ENCODE data around the gene ZYG11B. TPM values are rescaled to one million over a fixed set of nuclear protein-coding genes. Genes with fewer than 3 reads are reported as not detected.
"Not testable (repeated sequence)": the region's sequence is repeated elsewhere in the genome, so short reads cannot be mapped to it uniquely, and the experiment has no call there.

The ZYG11B gene
- total RNA-seq, 4 donors from 2014 or later, result 13.9 to 27.8 (median 18.4) TPM

DNA sequence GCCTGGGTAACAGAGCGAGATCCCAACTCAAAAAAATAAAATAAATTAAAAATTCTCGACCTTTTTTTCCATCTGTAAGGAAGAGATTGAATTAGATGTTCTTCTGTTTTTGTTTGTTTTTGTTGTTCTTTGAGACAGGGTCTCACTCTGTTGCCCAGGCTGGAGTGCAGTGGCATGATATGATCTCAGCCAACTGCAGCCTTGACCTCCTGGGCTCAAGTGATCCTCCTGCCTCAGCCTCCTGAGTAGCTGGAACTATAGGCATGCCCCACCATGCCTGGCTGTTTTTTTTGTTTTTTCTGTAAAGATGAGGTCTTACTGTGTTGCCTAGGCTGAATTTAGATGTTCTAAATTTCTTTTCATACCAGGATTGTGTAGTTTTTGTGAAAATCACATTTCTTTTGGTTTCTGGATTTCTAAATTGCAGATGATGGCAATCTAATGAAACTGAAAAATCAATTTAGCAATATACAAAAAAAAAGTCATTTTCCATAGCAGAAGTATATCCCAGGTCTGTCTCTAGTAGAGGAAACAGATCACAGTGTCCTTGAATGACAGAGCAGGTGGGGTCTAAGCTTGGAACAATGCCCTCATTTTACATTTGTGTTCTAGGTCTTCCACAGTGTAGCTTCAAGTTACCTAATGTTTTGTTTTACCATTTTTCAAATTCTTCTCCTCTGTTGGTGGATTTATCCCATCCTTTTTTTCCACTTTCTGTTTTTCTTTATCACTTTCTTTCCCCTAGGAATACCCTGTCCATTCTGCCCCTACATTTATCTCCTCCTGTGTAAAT is 136.6 kb downstream of the ZYG11B start:
- intact Hi-C loops (cut with DNase I), result no loop called here
- Histone ChIP-seq H3K27ac (no peak overlapping the region), H3K4me1 (peaks cover 0 to 27% (median 0%) of the 10 kb centered on the region in 3 donors), H3K36me3 (no peaks in the 10 kb centered on the region), H3K27me3 (no peaks in the 10 kb centered on the region), H3K4me3 (no peak overlapping the region), H3K9me3 (no peaks in the 10 kb centered on the region)
- no peak for TF ChIP-seq CTCF (IDR thresholded peaks at IDR 0.05)
- TF ChIP-seq POLR2A (IDR thresholded peaks at IDR 0.05), result no peak
- DNase-seq, result no peak
- 73 to 94% methylated on average over 2 of the region's 2 CpGs for WGBS, 2 donors

DNA sequence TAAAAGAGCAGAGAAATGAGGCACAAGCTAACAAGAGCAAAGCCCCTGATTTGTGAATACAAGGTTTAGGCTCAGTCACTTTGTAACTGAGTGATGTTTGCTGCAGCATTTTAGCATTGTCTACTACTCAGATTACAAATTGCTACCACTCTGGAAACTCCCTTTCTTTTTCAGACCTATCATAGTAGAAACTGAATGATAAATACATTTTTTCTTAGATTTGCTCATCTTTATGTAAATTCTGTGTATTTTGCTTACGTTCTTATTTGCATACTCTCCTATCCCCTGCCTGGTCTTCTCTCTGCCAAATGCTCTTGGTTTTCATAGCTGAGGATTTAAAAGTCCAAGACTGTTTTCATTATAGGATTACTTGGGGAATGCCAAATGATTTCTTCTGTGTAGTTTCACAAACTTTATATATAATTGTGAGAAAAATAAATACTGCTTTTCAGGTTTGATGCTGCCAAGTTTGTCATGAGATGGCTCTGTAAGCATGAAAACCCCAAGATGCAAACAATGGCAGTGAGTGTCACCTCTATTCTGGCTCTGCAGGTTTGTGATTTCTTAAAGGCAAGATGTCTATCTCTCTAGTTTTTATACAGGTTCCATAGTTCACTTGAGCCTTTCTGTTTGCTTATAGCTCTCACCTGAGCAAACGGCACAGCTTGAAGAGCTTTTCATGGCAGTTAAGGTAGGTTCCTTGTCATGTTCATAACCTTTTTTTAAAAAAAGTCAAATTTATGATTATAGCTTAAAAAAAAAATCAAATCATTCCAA is 141.0 kb downstream of the ZYG11B start:
- no peaks in the 10 kb centered on the region for H3K27me3 ChIP-seq
- intact Hi-C loops (cut with DNase I), result no loop called here
- peak overlapping the region in 2 of 4 donors; percentile 25 to 48 for H3K27ac ChIP-seq
- no peak for DNase-seq
- H3K4me1 ChIP-seq, result peaks cover 0 to 9% (median 0%) of the 10 kb centered on the region in 3 donors
- no peaks in the 10 kb centered on the region for H3K36me3 ChIP-seq
- TF ChIP-seq CTCF (IDR thresholded peaks at IDR 0.05) (no peak), POLR2A (IDR thresholded peaks at IDR 0.05) (no peak)
- no peaks in the 10 kb centered on the region for H3K9me3 ChIP-seq
- no peak overlapping the region for H3K4me3 ChIP-seq
- WGBS, 2 donors, result 58 to 64% methylated on average over 2 of the region's 2 CpGs

DNA sequence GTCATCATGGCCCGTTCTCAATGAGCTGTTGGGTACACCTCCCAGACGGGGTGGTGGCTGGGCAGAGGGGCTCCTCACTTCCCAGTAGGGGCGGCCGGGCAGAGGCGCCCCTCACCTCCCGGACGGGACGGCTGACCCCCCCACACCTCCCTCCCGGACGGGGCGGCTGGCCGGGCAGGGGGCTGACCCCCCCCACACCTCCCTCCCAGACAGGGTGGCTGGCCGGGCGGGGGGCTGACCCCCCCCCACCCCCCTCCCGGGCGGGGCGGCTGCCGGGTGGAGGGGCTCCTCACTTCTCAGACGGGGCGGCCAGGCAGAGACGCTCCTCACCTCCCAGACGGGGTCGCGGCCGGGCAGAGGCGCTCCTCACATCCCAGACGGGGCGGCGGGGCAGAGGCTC is 143.5 kb downstream of the ZYG11B start:
- H3K27ac ChIP-seq; intact Hi-C loops (cut with DNase I); H3K36me3 ChIP-seq; H3K9me3 ChIP-seq; H3K27me3 ChIP-seq; H3K4me1 ChIP-seq; DNase-seq; H3K4me3 ChIP-seq: not testable (repeated sequence)
- WGBS, 2 donors, result no CpG with 5 or more reads among the region's 29 CpGs

- Histone ChIP-seq H3K4me3 (no peak overlapping the region), H3K27ac (no peak overlapping the region), H3K4me1 (no peaks in the 10 kb centered on the region), H3K36me3 (no peaks in the 10 kb centered on the region), H3K9me3 (no peaks in the 10 kb centered on the region), H3K27me3 (no peaks in the 10 kb centered on the region)
- 17 to 53% methylated on average over 2 of the region's 2 CpGs for WGBS, 2 donors
- intact Hi-C loops (cut with DNase I), result no loop called here
- TF ChIP-seq CTCF (IDR thresholded peaks at IDR 0.05) (no peak), POLR2A (IDR thresholded peaks at IDR 0.05) (no peak)
- no peak for DNase-seq
Observed at GRCh38 chr1:52876843-52877242, 150.6 kb downstream of the ZYG11B start.

Small RNA genes within 50 kb of the gene (small RNA-seq; reads per million reads assigned to genes)
- gene RN7SL62P (0 reads per million in 4 donors), gene RNU2-30P (0 to 0.14 (median 0) reads per million in 4 donors), gene RNU6-969P (0 reads per million in 4 donors)

Other genes with a start within 250 kb of the ZYG11B start
- gene TUT4, start 173.4 kb upstream of the ZYG11B start, total RNA-seq, result 10 to 100 TPM; 18.9 to 56.1 (median 26.8) TPM
- 1 to 10 TPM; 1.6 to 9.9 (median 2.7) TPM for gene GPX7, start 124.1 kb upstream of the ZYG11B start, total RNA-seq
- gene SHISAL2A, start 93.3 kb upstream of the ZYG11B start, total RNA-seq, result 1 to 10 TPM in 1 of 4 donors, not detected in 3; 1.7 TPM
- 10 to 100 TPM; 11.2 to 13.5 (median 12.3) TPM for gene COA7, start 28.1 kb upstream of the ZYG11B start, total RNA-seq
- under 1 TPM; 0.22 to 0.95 (median 0.50) TPM for gene ZYG11A, start 116.3 kb downstream of the ZYG11B start, total RNA-seq
- 100 to 1,000 TPM in 1 of 4 donors, 10 to 100 TPM in 3; 57.8 to 101 (median 77.1) TPM for gene ECHDC2, start 195.3 kb downstream of the ZYG11B start, total RNA-seq
- gene SCP2, start 200.8 kb downstream of the ZYG11B start, total RNA-seq, result 100 to 1,000 TPM in 3 of 4 donors, 10 to 100 TPM in 1; 97.8 to 194 (median 118) TPM

Measured in esophagus squamous epithelium (tissue), 5 donors.